GM12873 (cell line): Measurements from ENCODE around the gene PTGES.

Experiments used
- TF ChIP-seq, protein P1 (sequence below): IDR thresholded peaks from 2 replicates; pipeline ENCODE4 v1.5.1; 2012; ENCODE audit warnings: low read depth, mild to moderate bottlenecking, moderate library complexity, low read length, control low read depth; ENCODE audit not compliant: insufficient read depth; ENCODE audit errors: missing control alignments

PTGES gene, protein sequence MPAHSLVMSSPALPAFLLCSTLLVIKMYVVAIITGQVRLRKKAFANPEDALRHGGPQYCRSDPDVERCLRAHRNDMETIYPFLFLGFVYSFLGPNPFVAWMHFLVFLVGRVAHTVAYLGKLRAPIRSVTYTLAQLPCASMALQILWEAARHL

DNA sequence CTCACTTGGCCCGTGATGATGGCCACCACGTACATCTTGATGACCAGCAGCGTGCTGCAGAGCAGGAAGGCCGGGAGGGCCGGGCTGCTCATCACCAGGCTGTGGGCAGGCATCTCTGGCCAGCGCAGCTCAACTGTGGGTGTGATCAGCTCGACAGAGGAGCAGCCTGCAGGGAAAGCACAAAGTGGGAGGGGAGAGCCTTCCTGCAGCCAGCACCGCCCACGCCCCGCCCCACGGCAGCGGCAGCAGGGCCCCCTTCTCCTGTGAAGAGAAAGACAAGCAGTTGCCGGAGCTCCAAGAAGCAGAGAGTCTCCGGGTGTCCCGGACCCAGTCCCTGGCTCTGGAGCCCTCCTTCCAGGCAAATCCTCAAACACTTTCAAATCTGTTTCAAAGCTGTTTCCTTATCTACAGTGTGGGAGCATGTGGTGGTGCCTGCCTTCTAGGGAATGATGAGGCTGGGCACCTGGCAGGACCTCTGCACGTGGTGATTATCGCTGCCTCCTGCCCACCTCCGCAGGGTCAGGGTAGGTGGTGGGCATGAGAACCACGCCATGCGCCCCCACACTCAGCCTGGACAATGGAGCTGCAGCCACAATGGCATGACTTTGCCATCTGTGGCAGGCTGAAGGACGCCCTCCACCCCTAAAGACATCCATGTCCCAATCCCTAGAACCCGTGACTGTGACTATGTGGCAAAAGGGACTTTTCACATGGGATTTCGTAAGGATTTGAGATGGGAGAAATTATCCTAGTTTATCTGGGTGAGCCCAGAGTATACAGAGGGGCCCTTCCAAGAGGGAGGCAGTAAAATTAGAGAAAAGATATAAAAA, at the start of gene PTGES:
TSS of gene PTGES (minus strand) at position 143 of the 830 bp plus-strand sequence. CDS start at position 113, 30 bp downstream.
- TF ChIP-seq, protein P1, sequence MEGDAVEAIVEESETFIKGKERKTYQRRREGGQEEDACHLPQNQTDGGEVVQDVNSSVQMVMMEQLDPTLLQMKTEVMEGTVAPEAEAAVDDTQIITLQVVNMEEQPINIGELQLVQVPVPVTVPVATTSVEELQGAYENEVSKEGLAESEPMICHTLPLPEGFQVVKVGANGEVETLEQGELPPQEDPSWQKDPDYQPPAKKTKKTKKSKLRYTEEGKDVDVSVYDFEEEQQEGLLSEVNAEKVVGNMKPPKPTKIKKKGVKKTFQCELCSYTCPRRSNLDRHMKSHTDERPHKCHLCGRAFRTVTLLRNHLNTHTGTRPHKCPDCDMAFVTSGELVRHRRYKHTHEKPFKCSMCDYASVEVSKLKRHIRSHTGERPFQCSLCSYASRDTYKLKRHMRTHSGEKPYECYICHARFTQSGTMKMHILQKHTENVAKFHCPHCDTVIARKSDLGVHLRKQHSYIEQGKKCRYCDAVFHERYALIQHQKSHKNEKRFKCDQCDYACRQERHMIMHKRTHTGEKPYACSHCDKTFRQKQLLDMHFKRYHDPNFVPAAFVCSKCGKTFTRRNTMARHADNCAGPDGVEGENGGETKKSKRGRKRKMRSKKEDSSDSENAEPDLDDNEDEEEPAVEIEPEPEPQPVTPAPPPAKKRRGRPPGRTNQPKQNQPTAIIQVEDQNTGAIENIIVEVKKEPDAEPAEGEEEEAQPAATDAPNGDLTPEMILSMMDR = no peak

DNA sequence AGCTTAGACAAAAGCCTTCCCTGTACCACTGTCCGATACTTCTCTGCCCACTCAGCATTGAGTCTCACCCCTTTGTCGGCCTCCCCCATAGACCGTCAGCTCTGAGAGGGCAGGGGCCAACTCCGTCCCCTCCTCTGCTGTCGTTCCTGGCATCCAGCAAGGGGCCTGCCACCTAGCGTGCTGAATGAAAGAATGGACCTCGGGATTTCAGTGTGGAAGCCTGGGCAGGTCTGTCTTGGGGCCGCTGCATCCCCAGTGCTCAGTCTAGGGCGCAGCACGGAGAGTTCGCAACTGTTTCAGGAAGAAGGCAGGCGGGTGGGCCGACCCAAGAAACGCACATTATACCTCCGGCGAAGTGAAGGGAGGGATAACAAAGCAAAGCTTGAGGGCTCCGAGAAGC, 48.7 kb upstream of the PTGES start:
- TF ChIP-seq, protein P1 = no peak

DNA sequence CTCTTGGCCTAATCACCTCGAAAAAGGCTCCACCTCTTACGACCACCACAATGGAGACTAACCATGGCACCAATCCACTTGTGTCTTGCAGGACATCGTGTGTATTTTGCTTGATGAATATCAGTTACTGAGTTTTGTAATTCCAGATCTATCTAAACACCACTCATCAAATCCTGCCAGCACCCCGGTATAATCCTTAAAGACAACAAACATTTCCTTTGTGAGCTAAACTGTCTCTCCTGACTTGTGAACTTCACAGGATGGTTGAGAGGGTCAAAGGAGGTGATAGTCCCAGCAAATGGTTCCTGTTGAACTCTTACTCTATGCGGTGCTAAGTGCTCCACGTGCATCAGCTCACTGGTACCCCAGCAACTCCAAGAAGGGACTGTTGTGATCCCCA, 46.1 kb upstream of the PTGES start:
- TF ChIP-seq, protein P1 = no peak

DNA sequence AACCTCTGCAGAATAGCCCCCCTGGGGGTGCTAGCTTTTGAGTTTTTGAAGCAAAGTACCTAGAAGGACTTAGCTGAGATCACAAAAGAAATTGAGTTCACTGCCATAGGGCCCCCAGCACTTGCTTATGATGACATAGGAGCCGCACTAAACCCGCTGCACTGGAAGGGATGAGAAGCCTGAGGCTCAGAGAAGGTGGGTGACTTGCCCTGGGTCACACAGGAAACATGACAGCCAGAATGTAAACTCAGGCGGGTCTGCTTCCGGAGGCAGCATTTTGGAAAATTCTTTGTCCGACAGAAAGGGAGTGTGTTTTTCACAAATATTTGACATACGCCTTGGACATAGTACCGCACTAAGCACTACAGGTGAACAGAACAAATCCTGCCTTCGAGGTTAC, 41.7 kb upstream of the PTGES start:
- TF ChIP-seq, protein P1 = no peak

DNA sequence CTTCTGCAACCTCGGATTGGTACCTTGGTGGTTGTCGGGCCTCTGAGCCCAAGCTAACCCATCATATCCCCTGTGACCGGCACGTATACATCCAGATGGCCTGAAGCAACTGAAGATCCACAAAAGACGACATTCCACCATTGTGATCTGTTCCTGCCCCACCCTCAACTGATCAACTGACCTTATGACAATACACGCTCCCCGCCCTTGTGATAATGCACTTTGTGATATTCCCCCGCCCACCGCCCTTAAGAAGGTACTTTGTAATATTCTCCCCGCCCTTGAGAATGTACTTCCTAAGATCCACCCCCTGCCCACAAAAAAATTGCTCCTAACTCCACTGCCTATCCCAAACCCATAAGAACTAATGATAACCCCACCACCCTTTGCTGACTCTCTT, 33.6 kb upstream of the PTGES start:
- TF ChIP-seq, protein P1 = no peak

DNA sequence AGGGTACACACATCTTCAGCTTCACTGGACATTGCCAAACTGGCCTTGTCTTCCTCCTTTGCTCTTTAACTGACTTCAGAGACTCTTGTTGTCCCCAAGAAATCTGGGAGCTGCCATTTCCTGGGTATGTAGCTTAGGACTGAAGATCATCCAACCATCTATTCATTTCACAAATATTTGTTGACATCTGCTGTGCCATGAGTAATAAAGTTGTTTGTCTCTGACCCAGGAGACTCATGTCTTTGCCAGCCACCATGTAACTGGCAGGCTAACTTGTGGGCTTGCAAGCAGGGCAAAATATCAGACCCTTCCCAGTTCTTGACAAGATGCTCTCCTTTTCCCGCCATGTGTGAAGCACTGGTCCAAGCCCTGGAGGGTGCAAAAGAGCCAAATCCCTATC, 33.0 kb upstream of the PTGES start:
- TF ChIP-seq, protein P1 = no peak

DNA sequence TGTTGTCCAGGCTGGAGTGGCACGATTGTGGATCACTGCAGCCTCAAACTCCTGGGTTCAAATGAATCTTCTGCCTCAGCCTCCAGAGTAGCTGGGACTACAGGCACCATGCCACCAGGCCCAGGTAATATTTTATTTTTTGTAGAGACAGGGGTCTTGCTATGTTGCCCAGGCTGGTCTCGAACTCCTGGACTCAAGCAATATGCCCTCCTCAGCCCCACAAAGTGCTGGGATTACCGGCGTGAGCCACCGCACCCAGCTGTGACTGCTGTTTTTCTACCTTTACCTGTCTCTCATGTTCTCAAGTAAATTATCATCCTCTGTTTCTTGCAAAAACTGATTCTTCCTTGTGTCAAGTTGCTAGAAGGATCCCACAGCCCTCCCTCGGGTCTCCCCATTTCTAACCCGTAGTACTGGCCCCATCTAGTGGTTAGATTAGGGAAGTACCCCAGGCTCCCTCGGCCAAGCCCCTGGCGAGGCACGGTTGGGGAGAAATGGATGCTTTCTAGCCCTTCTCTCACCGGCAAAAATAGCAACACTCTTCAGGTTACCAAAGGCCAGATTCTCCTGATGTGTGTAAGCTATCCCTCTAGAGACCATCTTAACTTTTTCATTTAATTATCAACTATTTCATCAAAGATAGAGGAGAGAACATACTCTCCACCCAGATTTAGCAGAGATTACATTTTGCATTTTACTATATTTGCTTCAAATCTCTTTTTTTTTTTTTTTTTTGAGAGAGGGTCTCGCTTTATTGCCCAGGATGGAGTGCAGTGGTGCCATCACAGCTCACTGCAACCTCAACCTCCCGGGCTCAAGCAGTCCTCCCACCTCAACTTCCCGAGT, 30.9 kb upstream of the PTGES start:
- TF ChIP-seq, protein P1 = peak; percentile 88
